ENCODE results near the gene CHAD. TPM values are rescaled to one million over a fixed set of nuclear protein-coding genes. Genes with fewer than 3 reads are reported as not detected.

The CHAD gene
- total and polyA plus RNA-seq, 2 of the 13 experiments (the other 11 are each of a cell fraction or from before 2014, with no cell fraction given), result 1.4 TPM; not detected in 1

GRCh38 chr17:50440172-50440837, 28.4 kb downstream of the CHAD start (continued):
- no peak for TF ChIP-seq DPF2 (CRISPR knock-in tag; IDR thresholded peaks at IDR 0.05; ENCODE audit: borderline replicate concordance, low read depth)
- no peak for TF ChIP-seq NFYC (CRISPR knock-in tag; IDR thresholded peaks at IDR 0.05)
- no peak for TF ChIP-seq ZNF496 (CRISPR knock-in tag; IDR thresholded peaks at IDR 0.05; ENCODE audit: insufficient replicate concordance)
- peak; percentile 92; the same call in 1 of the 2 replicates for TF ChIP-seq ZNF572 (CRISPR knock-in tag; IDR thresholded peaks at IDR 0.05)
- no peak for TF ChIP-seq ZBTB14 (CRISPR knock-in tag; IDR thresholded peaks at IDR 0.05)
- TF ChIP-seq FOXC1 (CRISPR knock-in tag; IDR thresholded peaks at IDR 0.05; ENCODE audit: borderline replicate concordance), result 0 out of 2 replicates have a peak, but pooled peaks have one; percentile 38
- TF ChIP-seq JARID2 (CRISPR knock-in tag; IDR thresholded peaks at IDR 0.05; ENCODE audit: insufficient replicate concordance), result no peak
- TF ChIP-seq FLYWCH1 (CRISPR knock-in tag; IDR thresholded peaks at IDR 0.05), result no peak
- no peak for TF ChIP-seq ISX (CRISPR knock-in tag; conservative IDR thresholded peaks at IDR 0.05)
- TF ChIP-seq NFATC3 (CRISPR knock-in tag; IDR thresholded peaks at IDR 0.05), result no peak
- no peak for TF ChIP-seq CENPT (CRISPR knock-in tag; IDR thresholded peaks at IDR 0.05; ENCODE audit: low read depth)
- TF ChIP-seq NFKB2 (CRISPR knock-in tag; IDR thresholded peaks at IDR 0.05; ENCODE audit: borderline replicate concordance), result peak; percentile 67; the same call in 1 of the 2 replicates
- TF ChIP-seq ZNF414 (CRISPR knock-in tag; IDR thresholded peaks at IDR 0.05), result 0 out of 2 replicates have a peak, but pooled peaks have one; percentile 59
- TF ChIP-seq PBX2 (CRISPR knock-in tag; IDR thresholded peaks at IDR 0.05), result no peak
- TF ChIP-seq ZBTB21 (CRISPR knock-in tag; IDR thresholded peaks at IDR 0.05), result no peak
- TF ChIP-seq BRF2 (CRISPR knock-in tag; IDR thresholded peaks at IDR 0.05), result no peak
- TF ChIP-seq TIGD3 (CRISPR knock-in tag; IDR thresholded peaks at IDR 0.05; ENCODE audit: borderline replicate concordance), result no peak
- no peak for TF ChIP-seq NONO (IDR thresholded peaks at IDR 0.05)
- peak; percentile 61; the same call in 1 of the 2 replicates for TF ChIP-seq NONO (CRISPR knock-in tag; conservative IDR thresholded peaks at IDR 0.05)
- no peak; the same call in 1 of the 2 replicates for TF ChIP-seq ZNF331 (CRISPR knock-in tag; IDR thresholded peaks at IDR 0.05)
- no peak for TF ChIP-seq HOMEZ (CRISPR knock-in tag; IDR thresholded peaks at IDR 0.05; ENCODE audit: low read depth)
- TF ChIP-seq GFI1 (CRISPR knock-in tag; IDR thresholded peaks at IDR 0.05; ENCODE audit: borderline replicate concordance), result no peak
- TF ChIP-seq ZNF136 (CRISPR knock-in tag; IDR thresholded peaks at IDR 0.05; ENCODE audit: low read depth), result no peak
